GM12873 (cell line): ENCODE measurements around the gene FOXA2.

Source experiments
- CTCF ChIP-seq: IDR thresholded peaks from 2 replicates; pipeline ENCODE4 v1.5.1; 2012; ENCODE audit warnings: low read depth, mild to moderate bottlenecking, moderate library complexity, low read length, control low read depth; ENCODE audit not compliant: insufficient read depth; ENCODE audit errors: missing control alignments

The FOXA2 gene

GRCh38 chr20:22584522-22584921 is at the start of gene FOXA2:
Gene FOXA2 (minus strand): TSS chr20:22584572. CDS start chr20:22584278, 294 bp downstream.
- no peak for TF ChIP-seq CTCF

GRCh38 chr20:22630701-22631100 is 46.3 kb upstream of the FOXA2 start:
- TF ChIP-seq CTCF, result no peak

- TF ChIP-seq CTCF, result no peak
Measured at GRCh38 chr20:22629927-22630326, 45.6 kb upstream of the FOXA2 start.

- no peak for TF ChIP-seq CTCF
Measured at GRCh38 chr20:22629447-22629846, 45.1 kb upstream of the FOXA2 start.

- no peak for TF ChIP-seq CTCF
Measured at GRCh38 chr20:22626496-22626895, 42.1 kb upstream of the FOXA2 start.

- no peak for TF ChIP-seq CTCF
Measured at GRCh38 chr20:22623211-22623610, 38.8 kb upstream of the FOXA2 start.

GRCh38 chr20:22620342-22620741 is 36.0 kb upstream of the FOXA2 start:
- no peak for TF ChIP-seq CTCF
